GM19351 (cell line): ENCODE measurements around the gene MYO15A.
A peak's percentile ranks its signal among the peaks of the same experiment; 100 is the strongest.

Source experiments
- ATAC-seq: cut with Tn5 transposase; IDR thresholded peaks from one replicate; pipeline ENCODE4 v1.9.1; 2021; ENCODE audit warnings: mild to moderate bottlenecking, moderate library complexity; ENCODE audit not compliant: unreplicated experiment

MYO15A gene

DNA sequence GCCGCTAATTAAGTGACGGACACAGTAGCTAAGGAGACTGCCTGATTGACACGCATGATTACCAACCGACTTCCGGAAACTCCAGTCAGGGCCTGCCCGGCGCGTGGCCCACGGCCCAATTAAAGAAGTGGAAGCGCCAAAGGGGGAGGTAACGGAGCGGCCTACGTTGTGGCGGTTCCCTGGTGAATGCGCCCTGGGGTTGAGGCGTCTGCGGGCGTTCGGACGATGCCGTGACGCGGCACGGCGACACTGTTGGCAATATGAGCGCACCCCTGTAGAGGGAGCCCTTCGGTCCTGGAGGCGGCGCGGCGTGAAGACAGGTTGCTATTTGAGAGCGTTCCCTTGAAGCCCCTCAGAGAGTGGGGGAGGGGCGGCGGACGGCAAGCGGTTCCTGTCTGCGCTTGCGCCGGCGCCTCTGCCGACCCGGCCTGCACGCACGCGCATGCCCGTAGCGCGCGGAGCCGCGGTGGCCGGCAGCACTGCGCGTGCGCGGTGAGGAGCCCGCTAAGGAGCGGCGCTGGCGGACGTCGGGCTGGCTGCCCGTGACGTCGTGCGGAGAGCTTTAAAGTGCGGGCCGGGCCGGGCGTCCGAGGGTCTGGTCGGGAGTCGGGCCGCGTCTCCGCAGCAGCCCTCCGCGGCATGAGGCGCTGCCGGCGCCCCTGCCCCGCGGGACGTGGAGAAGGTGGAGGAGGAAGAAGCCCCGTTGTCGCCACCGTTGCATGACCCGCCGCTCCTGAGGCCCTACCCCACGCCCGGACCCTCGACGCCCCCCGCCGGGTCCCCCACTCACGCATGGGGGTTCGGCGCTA is 75.0 kb downstream of the MYO15A start, which contains the start of gene ALKBH5:
TSS of gene ALKBH5 (plus strand) at position 495 of the 809 bp plus-strand sequence. CDS start 416 bp downstream, outside the sequence.
- ATAC-seq: peak; percentile 74

DNA sequence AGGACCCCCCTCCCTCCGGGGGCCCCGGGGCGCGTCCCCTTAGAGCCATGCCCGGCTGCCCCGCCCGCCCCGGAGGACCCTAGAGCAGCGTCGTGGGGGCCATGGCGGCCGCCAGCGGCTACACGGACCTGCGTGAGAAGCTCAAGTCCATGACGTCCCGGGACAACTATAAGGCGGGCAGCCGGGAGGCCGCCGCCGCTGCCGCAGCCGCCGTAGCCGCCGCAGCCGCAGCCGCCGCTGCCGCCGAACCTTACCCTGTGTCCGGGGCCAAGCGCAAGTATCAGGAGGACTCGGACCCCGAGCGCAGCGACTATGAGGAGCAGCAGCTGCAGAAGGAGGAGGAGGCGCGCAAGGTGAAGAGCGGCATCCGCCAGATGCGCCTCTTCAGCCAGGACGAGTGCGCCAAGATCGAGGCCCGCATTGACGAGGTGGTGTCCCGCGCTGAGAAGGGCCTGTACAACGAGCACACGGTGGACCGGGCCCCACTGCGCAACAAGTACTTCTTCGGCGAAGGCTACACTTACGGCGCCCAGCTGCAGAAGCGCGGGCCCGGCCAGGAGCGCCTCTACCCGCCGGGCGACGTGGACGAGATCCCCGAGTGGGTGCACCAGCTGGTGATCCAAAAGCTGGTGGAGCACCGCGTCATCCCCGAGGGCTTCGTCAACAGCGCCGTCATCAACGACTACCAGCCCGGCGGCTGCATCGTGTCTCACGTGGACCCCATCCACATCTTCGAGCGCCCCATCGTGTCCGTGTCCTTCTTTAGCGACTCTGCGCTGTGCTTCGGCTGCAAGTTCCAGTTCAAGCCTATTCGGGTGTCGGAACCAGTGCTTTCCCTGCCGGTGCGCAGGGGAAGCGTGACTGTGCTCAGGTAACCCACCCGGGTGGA is 75.8 kb downstream of the MYO15A start:
- ATAC-seq: no peak

DNA sequence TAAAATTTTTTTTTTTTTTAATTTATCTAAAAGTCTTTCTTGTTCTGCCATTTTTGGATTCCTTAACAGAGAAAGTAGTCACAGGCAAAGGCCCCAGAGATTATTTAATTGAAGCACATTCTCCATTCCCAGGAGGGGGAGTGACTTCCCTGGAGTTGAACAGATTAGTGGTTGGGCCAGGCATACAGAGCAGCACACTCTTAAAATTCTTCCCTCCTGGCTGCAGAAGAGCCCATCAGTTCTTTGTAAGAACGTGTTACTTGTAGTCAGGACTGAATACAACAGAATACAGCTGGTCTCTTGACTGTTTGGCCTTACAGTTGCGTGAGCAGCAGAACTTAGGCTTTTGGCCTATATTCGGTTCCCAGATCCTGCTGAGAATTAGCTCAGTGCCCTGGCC is 76.8 kb downstream of the MYO15A start:
- ATAC-seq: no peak

DNA sequence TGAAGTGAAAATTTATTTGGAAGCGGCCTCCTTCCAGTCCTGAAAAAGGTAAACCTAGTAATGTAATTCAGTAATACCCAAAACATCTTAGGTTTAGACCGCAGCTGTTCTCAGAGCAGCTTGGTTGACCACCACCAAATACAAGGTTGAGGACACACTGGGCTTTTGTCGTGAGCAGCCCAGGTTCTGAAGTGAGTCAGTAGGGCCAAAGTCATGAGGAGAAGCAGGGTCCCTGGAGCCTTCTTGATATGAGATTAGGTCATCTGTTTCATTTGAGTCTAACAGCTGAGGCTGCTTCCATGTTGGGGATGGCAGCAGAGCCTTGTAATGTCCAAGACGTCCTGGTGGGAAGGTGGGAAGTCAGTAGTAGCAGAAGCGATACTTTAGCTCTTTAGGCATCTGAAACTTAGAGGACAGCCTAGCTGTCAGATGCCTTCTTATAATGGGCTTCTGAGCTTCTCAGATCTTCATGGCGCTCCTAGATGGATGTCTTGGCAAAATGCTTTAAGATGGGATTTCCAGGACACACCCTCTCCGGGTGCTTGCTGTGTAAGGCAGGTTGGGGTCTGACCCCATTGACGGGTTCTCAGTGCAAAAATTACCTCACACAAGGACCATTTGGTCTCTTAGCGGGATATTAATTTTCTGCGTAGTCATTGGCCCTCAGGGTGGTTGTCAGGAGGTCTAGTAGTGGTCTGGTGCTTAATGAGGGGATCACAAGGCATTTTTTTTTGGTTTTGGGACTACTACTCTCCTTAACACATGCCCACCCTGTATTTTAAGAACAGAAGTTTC is 77.5 kb downstream of the MYO15A start:
- no peak for ATAC-seq

DNA sequence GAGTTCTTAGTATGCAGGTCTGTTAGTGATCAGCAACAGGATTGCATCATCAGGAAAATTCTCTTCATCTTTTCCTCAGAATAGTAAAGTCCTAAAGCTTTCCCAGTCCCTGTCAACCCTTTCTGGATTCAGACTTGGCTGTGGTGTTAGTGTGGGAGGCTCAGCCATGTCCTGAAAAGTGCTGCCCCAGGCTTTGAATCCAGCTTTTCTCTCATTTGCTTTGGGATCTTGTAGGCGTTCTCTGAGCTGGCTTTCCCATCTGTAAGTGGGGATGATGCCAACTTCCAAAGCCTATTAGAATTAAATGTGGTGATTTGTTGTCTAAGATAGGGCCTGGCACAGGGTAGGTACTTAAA is 78.0 kb downstream of the MYO15A start:
- no peak for ATAC-seq

DNA sequence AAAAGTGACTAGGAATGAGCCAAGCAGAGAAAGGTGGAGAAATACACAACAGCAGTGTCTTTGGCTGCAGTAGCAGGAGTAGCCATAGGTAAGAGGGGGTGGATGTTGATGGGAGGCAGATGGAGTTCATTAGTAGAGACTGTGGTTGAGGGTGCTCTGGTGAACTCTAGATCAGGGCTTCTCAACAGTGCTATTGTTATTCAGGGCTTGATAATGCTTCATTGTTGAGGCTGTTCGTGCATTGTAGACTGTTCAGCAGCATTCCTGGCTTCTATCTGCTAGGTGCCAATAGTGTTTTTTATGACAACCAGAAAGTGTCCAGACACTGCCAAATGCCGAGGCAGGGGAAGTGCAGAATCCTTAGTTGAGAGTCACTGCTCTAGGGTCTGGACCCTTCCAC is 78.7 kb downstream of the MYO15A start:
- no peak for ATAC-seq

DNA sequence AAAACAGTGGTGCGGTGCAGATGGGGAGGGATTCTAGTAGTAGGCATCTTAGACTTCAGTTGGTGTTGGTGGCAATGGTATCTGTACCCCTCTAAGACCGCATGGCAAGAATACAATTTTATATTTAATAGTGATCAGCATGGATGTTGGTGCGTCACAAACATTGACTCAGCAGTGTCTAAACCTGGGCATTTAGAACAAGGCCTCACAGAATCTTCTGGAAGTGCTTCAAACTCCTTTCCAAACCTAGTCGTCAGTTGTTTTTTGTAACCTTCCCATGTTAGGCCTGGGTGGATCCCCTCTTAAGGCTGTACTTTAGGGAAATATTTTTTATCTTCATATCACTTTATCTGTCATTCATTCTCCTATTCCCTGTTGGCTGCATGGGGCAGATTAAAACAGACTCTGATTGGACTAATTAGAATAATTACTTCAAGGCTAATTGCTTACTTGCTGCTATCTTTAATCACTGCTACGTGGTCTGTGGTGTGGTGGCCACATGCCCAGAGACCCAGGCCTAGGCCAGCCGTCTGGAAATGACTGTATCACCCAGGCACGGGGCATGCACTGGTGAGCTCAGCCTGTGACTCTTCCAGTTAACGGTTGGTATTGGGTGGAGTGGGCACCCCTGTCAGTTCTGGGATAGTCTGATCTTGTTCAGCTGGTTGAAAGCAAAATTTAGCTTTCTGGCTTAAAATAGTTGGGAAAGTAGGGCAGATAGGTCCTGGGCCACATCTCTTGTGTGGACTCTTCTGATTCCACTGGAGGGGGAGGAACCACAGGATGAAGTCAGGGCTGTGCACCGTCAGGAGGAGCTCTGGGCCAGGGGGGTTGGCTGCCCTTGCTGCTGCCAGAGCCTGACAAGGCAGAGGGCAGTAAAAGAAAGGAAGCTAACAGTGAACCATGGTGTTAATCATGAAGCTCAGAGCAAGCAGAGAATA is 79.5 kb downstream of the MYO15A start:
- no peak for ATAC-seq

DNA sequence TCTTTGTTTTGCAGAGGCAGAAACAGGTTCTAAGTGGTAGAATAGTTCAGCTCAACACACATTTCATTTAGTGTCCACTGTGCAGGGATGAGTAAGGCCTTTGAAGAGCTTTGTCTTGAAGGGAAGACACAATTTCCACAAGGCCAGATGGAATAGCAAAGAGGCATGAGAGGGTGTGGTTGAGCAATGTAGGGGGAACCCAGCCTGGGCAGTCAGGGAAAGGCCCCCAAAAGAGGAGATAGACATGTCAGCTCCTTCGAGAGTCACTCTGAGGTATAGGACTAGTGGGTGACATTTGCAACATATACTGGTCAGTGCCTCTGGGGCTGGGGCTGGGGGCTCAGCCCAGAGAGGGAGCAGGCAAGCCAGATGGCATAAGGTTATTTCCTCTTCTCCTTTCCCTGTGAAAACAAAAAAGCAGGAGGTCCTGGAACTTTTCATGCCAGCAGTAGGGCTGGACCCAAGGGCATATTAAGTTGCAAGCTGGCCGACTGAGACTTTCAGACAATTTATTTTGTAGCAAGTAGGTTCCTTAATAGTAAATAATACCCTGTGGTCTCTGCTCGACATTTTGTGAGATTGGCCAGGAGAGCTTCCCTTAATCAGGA is 82.2 kb downstream of the MYO15A start:
- ATAC-seq: no peak

DNA sequence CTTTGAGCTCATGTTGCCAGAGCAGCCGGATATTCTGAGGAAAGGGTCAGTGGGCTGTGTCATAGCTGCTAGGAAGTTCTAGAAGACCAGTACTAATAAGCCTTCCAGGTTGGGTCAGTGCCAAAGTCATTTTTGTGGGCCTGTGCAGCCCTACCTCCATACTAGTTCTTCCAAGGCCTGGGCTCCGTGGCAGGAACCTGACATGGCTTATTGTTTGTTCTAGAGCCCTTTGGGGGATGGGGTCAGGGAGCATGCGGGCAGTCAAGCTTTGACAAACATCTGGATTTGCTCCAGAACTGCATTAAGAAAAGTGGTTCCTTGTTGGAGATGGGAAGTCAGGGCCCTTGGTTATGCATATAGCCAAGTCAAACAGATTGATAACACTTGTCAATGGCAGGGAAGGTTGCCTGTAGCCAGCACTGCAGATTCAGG is 82.7 kb downstream of the MYO15A start:
- ATAC-seq: no peak

DNA sequence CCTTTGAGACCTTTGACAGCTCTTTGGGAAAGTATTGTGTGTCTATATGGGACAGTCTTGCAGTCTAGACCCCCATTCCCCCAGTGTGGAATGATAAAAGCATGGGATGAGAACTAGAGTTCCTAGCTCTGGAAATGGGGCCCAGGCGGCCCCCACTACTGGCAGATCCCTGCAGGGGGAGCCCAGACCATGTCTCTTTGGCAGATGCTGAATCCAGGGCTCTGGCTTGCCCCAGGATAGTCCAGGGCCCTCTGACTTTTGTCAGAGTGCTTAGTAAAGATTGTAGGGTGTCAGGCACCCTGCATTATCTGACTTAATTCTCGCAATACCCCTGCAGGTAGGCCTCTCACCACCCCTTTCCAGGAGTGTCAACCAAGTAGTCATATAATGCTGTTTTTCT is 83.4 kb downstream of the MYO15A start:
- no peak for ATAC-seq

DNA sequence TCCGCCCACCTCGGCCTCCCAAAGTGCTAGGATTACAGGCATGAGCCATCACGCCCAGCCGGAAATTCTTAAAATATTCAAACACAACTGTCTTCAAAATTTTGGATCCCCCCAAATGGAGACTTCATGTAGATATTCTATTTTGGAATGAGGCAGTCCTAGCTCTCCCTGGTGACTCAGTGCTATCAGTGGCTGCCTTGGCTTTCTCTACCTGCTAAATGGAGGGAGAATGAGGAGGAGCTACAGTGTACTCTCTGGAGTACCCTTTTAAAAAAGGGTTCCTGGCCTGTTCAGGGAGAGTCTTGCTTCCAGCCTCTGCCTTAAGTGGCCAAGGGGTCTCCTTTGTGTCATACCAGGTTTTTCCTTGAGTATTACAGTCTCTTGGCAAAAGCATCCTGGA is 85.8 kb downstream of the MYO15A start:
- ATAC-seq: no peak

DNA sequence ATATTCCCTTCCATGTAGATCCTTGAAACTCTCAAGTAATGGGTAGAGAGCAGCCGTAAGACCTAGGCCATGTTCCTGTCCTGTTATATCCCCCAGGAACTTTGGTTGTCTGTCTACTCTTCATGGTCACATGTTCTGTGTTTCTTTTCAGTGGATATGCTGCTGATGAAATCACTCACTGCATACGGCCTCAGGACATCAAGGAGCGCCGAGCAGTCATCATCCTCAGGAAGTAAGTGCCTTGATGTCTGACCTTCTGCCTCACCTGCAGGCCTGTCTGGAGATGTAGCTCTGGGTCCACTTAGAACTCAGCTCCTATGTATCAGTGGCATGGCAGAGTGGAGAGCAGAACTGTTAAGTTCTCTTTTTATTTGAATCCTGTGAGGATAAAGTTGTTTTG is 86.2 kb downstream of the MYO15A start:
- ATAC-seq: no peak

DNA sequence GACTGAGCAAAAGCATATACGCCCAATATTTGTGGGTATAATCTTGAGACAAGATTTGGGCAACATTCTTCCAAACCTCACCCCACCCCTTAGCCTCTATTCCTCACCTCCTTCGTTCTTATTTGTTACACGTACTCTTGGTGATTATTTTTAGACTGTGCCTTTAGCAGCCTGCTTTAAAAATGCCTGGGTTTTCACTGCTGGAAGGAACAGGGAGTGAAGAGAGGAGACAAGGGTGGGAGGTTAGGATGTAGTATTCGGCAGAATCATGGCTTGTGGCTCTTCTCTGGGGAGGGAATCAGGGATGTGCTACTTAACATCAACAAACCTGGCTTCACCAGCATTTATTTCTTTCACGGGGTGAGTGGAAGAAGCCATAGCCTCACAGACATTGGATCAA is 86.7 kb downstream of the MYO15A start:
- ATAC-seq: no peak

DNA sequence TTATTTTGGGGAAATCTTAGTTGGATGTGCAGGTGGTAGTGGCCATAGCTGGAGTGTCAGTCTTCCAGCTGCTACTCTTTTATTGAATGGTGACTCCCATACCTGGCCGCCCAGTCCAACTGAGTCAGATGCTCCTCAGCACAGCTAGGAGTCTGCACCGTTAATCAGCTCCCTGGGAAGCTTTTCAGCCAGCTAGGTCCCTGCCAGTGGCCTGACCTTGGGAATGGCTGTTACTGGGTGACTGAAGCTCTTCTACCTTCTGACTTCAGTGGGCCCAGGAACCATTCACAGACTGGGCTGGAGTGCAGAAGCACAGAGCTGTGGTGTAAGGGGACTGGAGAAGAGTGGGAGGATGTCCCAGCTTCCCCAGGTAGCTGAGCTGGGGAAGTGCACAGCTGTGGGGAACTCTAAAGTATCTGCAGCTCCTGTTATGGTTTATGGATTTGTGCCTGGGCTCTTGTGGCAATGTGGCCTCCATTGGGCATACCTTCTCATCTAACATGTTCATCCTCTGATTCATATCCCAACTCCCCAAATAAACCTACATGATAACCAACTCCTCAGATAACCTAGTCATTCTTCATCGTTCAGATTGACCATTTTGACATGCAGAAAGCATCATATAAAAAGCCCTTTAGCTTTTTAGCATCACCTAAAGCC is 89.1 kb downstream of the MYO15A start:
- ATAC-seq: no peak

DNA sequence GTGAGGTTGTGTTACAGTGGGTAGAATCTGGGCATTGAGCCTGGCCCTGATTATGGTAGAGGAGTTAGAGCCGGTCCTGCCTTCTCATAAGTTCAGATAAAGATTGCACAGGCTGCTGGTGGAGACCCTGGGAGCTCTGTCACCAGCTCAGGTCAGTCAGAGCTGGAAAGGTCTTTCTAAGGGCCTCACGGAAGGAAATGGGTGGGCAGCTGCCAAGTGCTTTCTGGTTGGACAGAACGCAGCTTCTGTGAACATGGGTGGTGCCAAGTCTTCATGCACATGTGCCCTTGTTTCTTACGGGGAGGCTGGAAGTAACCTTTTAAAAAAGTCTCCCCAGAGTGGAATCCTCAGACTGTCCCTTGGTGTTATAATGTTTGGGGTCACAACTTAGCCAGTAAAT is 90.0 kb downstream of the MYO15A start:
- ATAC-seq: no peak

DNA sequence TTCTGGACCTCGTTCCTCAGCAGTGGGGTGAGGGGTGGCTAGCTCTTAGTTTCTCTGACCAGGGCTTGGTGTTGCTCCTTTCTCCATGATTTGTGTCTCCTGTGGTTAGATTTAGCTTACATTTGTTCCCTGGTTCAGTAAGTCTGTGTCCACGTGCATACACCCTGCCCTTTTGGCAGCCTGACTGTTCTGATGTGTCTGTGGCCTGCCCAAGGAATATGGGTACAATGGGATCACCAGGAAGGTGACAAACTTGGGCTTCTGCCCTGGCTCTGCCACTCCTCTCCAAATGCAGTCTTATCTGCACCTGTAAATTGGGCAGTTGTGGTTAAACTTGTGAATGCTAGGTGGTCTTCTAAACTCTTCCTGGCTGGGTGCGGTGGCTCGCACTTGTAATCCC is 92.6 kb downstream of the MYO15A start:
- ATAC-seq: no peak

DNA sequence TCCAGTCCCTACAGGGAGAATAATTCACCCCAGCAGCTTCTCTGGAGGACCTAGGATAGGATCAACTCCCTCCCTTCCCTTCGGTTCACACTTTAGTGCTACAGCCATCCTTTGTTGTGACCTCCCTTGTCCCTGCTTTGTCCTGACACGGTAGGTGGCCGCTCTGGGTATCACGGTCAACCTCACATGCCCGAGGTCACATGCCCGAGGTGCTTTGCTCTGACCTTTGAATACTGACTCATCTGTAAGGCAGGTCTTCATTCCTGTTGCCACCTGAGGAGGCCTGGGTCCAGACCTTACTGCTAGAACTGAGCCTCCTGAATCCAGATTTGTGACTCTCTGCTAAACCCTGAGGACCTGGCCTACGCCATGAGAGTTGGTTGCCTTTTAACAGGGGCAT is 94.8 kb downstream of the MYO15A start:
- ATAC-seq: no peak

DNA sequence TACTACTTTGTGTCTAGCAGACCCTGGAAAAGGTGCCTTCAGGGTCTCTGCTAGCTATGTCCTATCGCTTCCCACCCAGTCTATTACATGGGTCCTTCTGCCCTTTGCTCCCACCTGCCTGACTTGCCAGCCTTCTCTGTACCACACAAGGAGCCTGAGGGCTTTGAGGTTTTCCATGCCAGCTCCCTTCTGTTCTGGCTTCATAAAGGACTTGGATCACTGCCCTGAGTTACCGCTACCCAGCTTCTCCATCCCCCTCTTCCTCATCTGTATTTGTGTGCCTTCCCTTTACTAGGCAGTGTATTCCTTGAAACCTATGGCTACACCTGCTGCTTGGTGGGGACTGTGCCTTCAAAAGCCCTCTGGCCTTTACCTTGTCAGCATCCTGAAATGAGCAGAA is 97.3 kb downstream of the MYO15A start:
- ATAC-seq: no peak

DNA sequence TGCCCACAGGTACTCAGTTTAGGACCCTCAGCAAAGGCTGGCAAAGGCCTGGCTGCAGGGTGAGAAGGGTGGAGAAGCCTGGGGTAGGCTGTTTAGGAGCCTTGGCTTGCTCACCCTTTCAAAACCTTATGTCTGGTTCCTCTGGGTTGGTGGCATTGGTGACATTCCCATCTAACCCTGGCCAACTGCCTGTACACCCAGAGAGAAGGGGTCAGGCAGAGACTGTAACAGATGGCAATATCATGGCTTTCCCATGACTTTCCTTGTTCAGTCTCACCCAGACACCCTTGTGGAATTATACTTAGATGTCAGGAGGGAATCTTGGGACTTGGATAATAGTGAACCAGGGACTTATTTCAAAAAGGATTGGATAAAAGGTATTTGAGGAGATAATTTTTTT is 98.4 kb downstream of the MYO15A start:
- no peak for ATAC-seq
